GM21619 (cell line): ENCODE data around the gene MAP3K19.
A peak's percentile ranks its signal among the peaks of the same experiment; 100 is the strongest.

ENCODE experiments used
- ATAC-seq: cut with Tn5 transposase; IDR thresholded peaks from one replicate; pipeline ENCODE4 v1.9.1; 2021; ENCODE audit not compliant: unreplicated experiment

MAP3K19 gene

DNA sequence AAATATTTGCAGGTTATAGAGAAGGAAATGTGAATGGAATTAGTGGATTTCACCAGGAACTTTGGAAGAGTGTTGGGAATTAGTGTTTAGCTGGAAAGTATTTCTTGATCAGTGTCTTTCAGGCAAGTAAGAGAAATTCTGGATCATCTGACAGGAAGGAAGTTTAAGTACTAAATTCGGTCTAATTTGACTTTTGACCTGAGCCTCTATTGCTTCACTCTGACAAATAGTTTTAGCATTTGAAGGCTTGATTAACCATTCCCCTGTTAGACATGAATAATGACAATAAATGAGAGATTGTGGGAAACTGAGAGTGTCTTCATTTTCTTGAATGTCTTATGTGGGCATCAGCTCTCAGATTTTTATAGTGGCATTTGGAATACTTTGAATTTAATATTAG lies 112.6 kb downstream of the MAP3K19 start:
- no peak for ATAC-seq

GRCh38 chr2:134934150-134934549 lies 113.1 kb downstream of the MAP3K19 start:
- no peak for ATAC-seq

GRCh38 chr2:134933732-134934131 lies 113.5 kb downstream of the MAP3K19 start:
- no peak for ATAC-seq

- no peak for ATAC-seq
These were observed 114.3 kb downstream of the MAP3K19 start for GRCh38 chr2:134932864-134933526.

DNA sequence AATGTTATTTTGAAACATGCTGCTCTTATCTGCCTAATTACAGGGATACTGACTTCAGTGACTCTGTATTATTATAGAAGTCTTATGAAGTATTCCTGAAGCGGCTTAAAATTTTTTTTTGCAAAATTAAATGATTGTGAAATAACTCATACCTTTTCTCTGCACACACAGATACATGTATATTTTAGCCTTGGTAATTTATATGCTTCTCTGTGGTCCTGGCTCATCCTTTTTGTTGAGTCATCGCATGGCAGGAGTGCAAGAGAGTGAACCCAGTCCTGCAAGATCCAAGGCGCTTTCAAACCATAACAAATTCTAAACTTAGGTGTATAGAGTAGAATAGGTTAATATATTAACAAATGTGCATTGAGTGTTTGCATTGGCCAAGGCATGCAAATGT lies 120.1 kb downstream of the MAP3K19 start:
- no peak for ATAC-seq

DNA sequence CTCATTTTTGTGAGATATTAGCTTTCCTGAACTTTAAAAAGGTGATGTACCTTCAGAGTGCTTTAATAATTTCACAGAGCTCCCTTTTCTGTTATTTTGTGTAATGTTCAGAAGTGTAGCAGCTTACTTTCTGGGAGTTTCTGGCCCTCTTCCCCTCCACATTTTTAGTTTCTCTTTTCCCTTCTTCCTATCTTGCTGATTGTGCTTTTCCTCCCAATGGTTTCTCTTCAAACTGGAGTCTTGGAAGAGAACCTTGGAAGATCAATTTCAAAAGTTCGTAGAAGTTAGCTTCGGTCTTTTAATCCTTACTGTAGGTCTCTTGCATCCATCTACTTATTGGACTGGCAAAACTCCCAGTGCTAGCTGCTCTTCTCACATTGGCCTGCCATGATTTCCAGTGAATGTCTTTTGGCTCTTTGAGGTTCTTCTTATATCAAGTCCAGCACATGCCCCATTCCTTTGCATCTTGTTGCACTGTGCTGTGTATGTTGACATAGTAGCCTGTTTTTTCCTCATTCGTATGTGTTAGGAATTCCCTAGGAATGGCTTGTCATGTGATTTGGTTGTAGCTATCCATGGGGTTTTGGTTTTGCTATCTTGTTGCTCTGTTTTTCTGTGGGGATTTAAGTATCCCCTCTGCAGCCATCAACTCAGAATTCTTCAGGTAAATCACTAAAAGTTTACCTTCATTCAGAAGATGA lies 120.9 kb downstream of the MAP3K19 start:
- ATAC-seq, result no peak

DNA sequence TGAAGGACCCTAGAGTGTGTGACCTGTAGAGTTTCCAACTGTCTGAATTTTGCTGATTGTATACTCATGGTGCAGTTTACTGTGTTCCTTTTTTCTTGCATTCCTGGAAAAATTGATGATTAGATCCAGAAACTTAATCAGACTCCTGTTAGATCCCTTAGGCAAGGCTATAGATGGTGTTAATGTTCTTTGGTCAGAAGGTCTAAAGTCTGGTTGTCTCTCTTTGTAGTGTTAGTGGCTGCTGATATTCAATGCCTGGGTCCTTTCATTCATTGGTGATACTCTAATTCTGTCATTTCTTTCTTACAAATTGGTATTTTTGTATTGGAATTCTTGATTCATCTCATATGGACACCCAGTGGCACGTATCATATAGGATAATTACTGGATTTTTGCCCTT lies 122.3 kb downstream of the MAP3K19 start:
- no peak for ATAC-seq

DNA sequence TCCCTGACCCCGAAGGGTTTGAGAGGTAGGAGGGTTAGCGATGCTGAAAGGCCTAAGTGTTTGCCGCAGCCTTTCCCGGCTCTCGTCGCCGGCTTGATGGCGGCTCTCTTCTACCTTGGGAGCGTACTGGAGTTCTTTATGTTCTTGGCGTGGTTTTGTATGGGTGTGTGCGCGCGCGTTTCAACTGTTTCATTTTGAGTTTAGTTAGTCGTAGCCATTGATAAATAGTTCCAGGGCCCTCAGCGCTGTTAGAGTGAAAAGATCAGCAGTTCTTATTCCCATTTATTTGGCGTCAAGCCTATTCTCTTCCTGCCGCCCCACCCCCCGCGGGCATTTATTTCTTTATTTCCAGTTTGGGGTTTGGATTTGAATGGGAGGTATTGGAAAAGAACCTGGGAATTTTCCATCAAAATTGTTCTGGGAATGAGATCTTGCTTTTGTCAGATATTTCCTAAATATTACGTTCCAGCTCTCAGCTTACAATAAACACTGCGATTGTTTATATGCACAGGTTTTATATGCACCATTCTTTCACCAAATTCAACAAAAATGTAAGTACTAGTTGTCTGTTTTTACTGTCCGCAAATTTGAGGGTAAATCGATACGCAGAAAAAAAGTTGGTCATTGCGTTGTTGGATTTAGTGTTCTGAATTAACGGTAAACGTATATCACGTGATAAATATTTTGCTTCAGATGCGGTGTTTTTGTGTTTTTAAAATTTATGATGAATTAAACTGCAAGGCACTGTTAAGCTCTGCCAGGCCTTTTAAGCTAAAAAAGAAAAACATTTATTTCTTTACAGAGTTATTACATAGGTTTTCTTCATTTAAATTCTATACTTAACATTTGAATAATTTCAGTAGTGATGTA lies 127.7 kb downstream of the MAP3K19 start:
- no peak for ATAC-seq

- ATAC-seq, result peak; percentile 81
These were observed 128.5 kb downstream of the MAP3K19 start, which contains the start of gene CCNT2 for GRCh38 chr2:134918526-134919340. CCNT2 (plus strand) TSS chr2:134918822; CDS start chr2:134918855, 33 bp downstream.

DNA sequence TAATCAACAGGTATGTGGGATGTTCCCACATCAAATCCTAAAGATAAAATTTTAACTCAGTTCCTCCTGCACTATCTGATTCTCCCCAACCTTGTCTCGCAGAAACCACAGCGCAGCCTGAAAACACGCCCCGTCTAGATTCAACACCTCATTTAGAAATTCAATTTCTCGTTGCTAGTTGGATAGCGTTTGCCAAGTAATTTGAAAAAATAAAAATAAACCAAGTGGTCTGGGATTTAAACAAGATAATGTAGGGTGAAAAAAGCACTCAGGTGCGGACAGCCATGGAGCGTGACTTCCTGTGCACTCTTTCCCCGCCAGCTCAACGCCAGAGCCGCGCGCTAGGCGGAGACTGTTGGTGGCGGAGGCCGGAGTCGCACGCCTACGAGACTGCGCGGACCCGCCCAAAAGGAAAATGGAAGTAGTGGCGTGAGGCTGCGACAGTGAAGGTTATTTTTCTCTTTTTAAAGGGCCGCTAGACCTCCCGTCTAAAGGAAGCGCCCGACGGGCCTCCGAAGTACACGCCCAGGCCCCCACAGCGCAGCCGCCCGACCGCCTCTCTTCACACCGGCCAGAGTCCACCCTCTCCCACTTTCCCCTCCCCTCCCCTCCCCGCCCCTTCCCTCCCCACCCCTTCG lies 129.2 kb downstream of the MAP3K19 start:
- peak; percentile 69 for ATAC-seq

- ATAC-seq, result no peak
These were observed 129.8 kb downstream of the MAP3K19 start for GRCh38 chr2:134917360-134917865.
